Left renal pelvis (tissue), 4 donors: ENCODE results near the gene PRRC2A. TPM values are rescaled to one million over a fixed set of nuclear protein-coding genes. Genes with fewer than 3 reads are reported as not detected.

Experiments
- DNase-seq, 4 donors: peaks; one replicate each; pipeline ENCODE4 v3.0.0-alpha.2; 2013; ENCODE audit warnings: low read depth in 4 of 4, low spot score in 3 of 4
- polyA plus RNA-seq, 4 donors: library from polyadenylated mRNA; unstranded; fragments of 120-200 nt; gene quantifications; one replicate each; pipeline ENCODE4 v1.2.1, GENCODE V29; 2013; ENCODE audit not compliant: insufficient read length in 4 of 4

Gene PRRC2A
- polyA plus RNA-seq, 4 donors = 143 to 224 (median 174) TPM

DNA sequence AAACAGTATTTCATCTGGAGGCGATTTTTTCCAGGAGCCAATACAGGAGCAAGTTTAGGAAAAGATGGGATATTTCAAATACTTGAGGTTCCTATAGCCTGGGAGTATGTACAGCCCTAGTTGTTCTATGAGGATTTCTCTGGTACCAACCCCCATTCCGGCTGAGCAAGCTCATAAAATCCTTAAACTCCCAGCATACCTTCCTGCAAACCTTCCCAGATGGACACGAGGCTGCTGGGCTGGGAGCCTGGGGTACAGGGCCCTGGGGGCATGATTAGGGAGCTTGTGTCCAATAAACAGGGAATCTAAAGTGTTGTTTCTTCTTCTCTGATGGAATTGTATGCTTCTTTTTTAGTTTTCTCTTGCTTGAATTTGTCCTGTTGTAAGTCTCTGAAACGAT, 1.5 kb downstream of the PRRC2A start:
- no peak for DNase-seq

DNA sequence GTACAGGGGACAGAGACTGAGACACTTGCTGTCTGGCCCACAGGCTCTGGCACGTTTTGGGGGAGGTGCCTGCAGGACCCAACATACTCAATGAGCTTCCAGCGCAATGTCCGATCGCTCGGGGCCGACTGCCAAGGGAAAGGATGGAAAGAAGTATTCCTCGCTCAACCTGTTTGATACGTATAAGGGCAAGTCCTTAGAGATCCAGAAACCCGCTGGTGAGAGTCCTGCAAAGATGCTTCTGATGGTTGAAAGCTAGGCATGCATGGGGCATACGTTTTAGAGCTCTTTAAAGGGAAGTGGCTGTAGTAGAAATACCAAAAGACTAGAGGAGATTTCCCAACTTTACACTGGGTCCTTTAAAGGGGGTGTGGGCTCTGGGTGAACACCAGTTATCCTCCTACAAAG, 2.2 kb downstream of the PRRC2A start:
- DNase-seq = no peak

DNA sequence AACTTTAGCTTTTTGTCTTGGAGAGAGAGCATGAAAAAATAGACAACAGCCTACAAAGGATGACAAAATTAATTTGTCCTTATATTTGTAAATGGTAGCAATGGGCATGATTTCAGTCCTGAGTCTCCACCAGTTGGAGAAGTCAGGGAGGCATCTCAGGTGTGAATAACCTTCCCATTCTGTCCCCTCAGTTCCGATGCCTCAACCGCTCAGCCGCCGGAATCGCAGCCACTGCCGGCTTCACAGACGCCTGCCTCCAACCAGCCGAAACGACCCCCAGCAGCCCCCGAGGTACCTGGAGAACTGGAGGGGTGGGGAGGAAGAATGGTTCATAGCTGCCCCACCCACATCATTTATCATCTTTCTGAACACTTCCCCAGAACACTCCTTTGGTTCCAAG, 3.6 kb downstream of the PRRC2A start:
- DNase-seq = no peak

DNA sequence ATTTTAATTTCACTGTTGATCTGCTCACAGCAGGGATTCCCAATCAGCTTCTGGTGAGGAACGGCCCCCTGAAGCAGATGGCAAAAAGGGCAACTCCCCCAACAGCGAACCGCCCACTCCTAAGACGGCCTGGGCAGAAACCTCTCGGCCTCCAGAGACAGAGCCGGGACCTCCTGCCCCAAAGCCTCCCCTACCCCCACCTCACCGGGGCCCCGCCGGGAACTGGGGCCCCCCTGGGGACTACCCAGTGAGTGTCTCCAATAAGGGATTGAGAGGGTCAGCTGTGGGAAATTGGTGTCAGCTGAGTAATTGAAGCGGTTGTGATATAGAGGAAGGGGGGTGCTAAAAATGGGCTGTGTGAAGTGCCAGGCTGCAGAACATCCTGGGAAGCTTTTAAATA, 6.4 kb downstream of the PRRC2A start:
- no peak for DNase-seq

DNA sequence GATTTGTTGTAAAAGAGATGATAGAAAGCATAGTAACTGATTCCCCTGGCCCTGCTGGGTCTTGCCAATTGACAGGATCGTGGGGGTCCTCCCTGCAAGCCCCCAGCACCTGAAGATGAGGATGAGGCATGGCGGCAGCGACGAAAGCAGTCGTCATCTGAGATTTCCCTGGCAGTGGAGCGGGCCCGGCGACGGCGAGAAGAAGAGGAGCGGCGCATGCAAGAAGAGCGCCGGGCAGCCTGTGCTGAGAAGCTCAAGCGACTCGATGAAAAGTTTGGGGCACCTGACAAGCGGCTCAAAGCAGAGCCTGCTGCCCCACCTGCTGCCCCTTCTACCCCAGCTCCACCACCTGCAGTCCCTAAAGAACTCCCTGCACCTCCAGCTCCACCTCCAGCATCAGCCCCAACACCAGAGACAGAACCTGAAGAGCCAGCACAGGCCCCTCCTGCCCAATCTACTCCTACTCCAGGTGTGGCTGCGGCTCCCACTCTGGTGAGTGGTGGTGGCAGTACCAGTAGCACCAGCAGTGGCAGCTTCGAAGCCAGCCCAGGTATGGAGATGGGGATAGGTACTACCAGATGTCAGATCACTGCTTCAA, 7.3 kb downstream of the PRRC2A start:
- no peak for DNase-seq

DNA sequence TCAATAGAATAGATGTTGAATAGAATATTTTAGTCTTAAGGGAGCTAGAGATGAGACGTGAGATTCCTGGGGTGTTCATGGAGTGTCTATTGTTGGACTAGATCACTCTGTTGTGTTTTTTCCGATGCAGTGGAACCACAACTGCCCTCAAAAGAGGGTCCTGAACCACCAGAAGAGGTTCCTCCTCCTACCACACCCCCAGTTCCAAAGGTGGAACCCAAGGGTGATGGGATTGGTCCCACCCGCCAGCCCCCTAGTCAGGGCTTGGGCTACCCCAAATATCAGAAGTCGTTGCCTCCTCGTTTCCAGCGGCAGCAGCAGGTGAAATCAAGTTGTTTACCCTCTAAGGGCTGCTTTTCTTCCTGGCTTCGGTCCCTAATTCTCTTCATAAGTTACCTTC, 8.5 kb downstream of the PRRC2A start:
- DNase-seq = no peak

DNA sequence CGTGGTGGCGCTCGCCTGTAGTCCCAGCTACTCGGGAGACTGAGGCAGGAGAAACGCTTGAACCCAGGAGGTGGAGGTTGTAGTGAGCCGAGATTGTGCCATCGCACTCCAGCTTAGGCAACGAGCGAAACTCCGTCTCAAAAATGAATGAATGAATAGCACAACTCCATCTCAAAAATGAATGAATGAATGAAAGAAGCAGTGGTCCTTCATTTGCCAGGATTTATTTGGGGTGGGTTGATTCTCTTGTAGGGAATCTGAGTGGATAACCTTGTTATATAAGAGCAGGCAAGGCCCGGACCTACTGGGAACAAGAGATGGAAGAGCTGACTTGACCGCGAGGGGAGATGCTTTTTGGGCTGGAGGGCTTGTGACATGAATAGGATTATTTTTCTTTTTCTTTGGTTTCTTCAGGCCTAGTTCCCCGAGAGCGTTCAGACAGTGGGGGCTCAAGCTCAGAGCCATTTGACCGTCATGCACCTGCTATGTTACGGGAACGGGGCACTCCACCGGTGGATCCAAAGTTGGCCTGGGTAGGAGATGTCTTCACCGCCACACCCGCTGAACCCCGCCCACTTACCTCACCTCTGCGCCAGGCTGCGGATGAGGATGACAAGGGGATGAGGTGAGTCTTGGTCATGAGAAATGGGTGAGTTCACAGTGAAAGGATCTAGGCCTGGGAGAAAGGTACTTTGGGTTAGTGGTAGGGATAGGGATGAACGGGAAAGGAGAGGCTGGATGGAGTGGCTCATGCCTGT, 9.8 kb downstream of the PRRC2A start:
- DNase-seq = no peak

DNA sequence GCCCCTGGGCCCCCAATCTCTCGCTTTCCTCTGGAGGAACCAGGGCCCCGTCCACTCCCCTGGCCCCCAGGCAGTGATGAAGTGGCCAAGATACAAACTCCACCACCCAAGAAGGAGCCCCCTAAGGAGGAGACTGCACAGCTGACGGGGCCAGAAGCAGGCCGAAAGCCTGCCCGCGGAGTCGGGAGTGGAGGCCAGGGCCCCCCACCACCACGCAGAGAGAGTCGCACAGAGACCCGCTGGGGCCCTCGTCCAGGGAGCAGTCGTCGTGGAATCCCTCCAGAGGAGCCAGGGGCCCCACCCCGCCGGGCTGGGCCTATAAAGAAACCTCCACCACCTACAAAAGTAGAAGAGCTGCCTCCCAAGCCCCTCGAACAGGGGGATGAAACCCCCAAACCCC, 10.7 kb downstream of the PRRC2A start:
- no peak for DNase-seq

DNA sequence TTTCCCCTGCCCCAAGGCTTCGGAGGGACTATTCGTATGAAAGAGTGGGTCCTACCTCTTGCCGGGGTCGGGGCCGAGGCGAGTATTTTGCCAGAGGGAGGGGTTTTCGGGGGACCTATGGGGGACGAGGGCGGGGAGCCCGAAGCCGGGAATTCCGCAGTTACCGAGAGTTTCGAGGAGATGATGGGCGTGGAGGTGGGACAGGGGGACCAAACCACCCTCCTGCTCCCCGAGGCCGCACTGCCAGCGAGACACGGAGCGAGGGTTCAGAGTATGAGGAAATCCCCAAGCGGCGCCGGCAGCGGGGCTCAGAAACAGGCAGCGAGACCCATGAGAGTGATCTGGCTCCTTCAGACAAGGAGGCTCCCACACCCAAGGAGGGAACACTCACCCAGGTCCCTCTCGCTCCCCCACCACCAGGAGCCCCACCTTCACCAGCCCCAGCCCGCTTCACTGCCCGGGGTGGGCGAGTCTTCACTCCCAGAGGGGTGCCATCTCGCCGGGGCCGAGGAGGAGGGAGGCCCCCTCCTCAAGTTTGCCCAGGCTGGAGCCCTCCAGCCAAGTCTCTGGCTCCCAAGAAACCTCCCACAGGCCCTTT, 11.3 kb downstream of the PRRC2A start:
- DNase-seq = no peak

DNA sequence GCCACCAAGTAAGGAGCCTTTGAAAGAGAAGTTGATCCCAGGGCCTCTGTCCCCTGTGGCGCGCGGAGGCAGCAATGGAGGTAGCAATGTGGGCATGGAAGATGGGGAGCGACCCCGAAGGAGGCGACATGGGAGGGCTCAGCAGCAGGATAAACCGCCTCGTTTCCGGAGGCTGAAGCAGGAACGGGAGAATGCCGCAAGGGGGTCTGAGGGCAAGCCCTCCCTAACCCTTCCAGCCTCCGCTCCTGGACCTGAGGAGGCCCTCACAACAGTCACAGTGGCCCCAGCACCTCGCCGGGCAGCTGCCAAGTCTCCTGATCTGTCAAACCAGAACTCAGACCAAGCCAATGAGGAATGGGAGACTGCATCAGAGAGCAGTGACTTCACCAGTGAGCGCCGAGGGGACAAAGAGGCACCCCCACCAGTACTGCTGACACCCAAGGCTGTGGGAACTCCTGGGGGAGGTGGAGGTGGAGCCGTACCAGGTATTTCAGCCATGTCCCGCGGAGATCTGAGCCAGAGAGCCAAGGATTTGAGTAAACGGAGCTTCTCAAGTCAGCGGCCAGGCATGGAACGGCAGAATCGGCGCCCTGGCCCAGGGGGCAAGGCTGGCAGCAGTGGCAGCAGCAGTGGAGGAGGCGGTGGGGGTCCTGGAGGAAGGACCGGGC, 11.9 kb downstream of the PRRC2A start:
- no peak for DNase-seq

DNA sequence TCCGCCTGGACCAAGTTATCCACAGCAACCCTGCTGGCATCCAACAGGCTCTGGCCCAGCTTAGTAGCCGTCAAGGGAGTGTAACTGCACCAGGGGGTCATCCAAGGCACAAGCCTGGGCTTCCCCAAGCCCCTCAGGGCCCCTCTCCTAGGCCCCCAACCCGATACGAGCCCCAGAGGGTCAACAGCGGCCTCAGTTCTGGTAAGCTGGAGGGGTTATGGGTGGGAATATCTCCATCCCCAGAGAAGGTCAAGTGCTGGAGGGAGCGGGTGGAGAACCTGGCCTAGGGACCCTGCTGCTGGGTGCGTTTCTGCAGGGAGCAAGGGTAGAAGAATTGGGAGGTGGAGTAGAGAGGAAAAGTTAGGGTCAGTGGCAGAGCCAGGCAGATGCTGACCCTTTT, 12.9 kb downstream of the PRRC2A start:
- DNase-seq = no peak

DNA sequence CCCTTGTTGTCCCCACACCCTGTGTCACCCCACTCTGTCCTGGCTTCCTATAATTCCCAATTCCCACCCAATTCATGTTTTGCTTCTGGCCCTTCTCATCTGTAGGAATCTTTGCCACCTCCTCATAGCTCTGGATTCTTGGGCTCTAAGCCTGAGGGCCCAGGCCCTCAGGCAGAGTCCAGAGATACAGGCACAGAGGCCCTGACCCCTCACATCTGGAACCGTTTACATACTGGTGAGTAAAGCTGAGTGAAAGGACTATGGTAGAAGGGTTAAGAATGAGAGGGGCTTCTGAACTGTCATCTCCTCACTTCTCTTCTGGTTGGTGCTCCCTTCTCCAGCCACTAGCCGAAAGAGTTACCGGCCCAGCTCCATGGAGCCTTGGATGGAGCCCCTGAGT, 13.6 kb downstream of the PRRC2A start:
- DNase-seq = no peak

DNA sequence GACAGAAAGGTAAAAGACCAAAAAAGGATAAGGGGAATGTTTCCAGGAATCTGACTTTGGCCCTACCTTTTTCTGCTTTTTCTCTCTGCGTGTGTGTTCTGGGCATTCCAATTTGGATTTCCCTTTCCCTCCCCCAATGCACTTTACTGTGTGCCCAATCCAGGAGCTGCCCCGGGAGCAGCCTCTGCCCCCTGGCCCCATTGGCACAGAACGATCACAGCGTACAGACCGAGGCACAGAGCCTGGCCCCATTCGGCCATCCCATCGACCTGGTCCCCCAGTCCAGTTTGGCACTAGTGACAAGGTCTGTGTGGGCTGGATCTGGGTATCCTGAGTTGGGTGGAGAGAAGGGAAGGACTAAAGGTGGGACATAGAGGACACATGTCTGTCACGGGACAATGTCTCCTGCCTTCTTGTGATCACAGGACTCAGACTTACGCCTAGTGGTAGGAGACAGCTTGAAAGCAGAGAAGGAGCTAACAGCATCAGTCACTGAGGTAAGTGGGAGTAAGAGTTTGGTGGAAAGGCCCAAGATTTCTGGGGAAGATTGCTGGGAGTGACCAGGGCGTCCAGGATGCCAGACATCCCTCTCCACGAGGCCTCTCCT, 14.6 kb downstream of the PRRC2A start:
- DNase-seq = no peak

DNA sequence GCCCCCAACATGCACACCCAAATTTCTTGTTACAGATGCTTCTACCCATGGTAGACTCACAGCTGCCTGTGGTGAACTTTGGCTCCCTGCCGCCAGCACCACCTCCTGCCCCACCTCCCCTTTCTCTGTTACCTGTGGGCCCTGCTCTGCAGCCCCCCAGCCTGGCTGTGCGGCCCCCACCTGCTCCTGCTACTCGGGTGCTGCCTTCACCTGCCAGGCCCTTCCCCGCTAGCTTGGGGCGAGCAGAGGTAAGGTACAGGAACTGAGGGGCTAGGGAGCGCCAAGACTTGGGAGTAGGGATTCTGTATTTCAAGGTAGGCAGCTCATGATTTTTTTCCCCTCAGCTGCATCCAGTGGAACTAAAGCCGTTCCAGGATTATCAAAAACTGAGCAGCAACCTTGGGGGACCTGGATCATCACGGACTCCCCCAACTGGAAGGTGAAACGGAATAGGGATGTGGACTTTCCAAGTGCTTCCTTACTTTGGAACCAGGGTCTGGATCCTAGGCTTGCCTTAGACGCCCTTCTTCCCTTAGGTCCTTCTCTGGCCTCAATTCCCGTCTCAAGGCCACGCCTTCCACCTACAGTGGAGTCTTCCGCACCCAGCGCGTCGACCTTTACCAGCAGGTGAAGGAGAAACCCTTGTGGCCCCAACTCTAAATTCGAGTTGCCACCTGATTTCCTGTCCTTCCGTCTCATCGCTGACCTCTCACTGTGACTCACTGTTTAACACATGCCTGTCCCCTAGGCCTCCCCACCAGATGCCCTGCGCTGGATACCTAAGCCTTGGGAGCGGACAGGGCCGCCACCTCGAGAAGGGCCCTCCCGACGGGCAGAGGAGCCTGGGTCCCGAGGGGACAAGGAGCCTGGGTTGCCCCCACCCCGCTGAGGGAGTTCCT, 16.4 kb downstream of the PRRC2A start:
- DNase-seq = no peak

DNA sequence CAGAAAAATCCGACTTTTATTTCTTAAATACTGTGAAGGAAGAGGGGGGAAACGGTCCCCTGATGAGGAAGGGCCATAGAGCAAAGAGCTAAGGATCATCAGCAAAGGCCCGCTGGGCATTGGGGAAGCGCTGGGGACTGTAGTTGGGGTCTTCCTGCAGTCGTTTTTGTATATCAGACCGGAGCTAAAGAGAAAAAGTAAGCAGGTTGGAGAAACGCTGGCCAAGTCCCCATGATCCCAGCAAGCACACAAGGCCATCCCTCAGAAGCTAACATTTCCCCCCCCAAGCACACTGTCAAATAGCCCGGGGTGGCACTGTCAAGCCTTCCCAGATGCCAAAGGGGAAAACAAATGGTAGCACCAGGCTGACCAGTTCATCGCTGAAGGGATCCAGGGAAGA, 18.5 kb downstream of the PRRC2A start:
- DNase-seq = no peak

DNA sequence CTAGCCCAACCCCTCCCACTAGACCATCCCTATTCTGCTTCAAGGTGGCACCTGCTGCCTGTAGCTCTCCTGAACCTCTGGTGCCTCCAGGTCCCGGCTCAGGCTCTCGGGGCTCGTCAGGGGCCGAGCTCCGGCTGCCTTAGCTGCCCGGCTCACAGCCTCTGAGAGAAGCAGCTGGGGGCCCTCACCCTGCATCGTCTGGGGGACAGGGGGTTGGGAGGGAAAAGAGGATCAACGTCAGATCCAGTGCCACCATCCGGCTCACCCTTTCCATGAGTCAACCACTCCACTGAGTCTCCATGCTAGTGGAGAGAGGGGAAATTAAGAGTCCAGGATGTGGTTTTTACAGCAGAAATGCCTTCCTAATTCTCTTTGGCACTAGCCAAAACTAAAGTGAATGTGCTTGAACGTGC, 18.9 kb downstream of the PRRC2A start:
- no peak for DNase-seq

DNA sequence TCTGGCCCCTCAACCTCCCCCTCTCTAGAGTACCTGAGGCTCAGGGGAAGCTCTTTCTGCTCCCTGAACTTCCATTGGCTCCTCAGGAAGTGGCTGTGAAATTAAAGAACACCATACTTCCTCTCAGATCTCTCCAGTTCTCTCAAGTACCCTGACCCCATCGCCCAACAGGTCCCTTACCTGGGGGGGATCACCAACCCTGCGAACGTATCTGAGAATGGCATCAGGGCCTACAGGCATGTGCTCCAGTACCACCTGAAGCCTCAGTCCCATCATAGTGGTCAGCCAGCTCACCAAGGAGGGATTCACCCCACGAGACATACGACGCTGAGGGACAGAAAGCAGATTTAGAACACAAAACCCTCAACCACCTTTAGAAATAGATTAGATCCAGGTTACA, 20.1 kb downstream of the PRRC2A start:
- no peak for DNase-seq

DNA sequence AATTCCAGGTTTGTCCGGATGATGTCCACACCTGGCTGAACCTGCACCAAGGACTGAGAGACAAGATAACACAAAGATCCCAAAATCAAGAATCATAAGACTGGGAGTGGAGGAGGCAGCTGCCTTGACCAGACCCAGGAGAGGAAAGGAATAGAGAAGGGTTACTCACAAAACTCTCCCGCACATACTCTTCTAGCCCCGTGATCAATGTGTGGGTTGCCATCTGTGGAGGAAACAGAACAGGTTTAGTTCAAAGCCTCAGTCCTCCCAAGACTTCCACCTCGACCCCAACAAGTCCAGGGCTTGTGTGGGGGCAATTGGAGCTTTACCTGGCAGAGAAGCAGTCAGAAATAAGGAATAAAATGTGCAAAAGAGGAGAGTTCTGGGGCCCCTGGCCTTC, 20.9 kb downstream of the PRRC2A start:
- no peak for DNase-seq

DNA sequence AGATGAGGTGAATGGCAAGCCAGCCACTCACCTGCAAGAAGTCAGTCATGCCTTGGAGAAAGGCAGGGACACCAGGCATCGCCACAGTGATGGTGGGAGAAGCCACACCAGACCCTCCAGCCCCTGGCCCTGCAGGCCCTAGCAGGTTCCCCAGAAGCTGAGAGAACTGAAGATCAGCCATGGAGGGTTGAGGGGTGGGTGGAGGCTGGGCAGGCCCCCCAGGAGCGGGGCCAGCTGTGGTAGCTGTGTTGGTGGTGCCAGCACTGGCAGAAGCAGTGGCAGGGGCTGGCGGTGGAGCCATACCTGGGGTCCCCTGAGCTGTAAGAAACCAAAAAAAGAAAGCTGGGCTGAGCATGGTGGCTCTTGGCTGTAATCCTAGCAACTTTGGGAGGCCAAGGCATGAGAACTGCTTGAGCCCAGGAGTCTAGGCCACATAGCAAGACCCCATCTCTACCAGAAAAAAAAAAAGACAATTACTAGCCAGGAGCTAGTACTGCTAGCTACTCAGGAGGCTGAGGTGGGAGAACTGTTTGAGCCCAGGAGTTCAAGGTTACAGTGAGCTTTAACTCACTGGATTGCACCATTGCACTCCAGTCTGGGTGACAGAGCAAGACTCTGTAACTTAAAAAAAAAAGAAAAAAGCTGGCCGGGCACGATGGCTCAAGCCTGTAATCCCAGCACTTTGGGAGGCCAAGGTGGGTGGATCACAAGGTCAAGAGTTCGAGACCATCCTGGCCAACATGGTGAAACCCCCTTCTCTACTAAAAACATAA, 22.5 kb downstream of the PRRC2A start:
- no peak for DNase-seq
